H1 (cell line): ENCODE data around the gene SIK3.
"Not testable (repeated sequence)": the region's sequence is repeated elsewhere in the genome, so short reads cannot be mapped to it uniquely, and the experiment has no call there.

Experiments
- RFX5 ChIP-seq: IDR thresholded peaks from 2 replicates; pipeline ENCODE4 v1.6.1; 2011; ENCODE audit warnings: low read depth, low read length, improper control_type of control experiment, borderline replicate concordance
- TAF1 ChIP-seq: IDR thresholded peaks from 2 replicates; pipeline ENCODE4 v1.6.1; 2011; ENCODE audit warnings: mild to moderate bottlenecking, low read depth, low read length
- TCF12 ChIP-seq: IDR thresholded peaks from 2 replicates; pipeline ENCODE4 v1.6.1; 2011; ENCODE audit warnings: low read depth, mild to moderate bottlenecking, low read length
- TF ChIP-seq, protein P1 (sequence below), 3 experiments: IDR thresholded peaks; 1 replicate in 2 of 3; 2 replicates in 1 of 3; pipeline versions ENCODE4 v1.5.1 to v1.6.1; 2011; ENCODE audit warnings: low read length in 3 of 3, mild to moderate bottlenecking in 3 of 3, inconsistent platforms in 2 of 3, low read depth in 1 of 3, moderate library complexity in 1 of 3; ENCODE audit not compliant: insufficient read depth in 1 of 3; ENCODE audit errors: control extremely low read depth in 1 of 3

DNA sequence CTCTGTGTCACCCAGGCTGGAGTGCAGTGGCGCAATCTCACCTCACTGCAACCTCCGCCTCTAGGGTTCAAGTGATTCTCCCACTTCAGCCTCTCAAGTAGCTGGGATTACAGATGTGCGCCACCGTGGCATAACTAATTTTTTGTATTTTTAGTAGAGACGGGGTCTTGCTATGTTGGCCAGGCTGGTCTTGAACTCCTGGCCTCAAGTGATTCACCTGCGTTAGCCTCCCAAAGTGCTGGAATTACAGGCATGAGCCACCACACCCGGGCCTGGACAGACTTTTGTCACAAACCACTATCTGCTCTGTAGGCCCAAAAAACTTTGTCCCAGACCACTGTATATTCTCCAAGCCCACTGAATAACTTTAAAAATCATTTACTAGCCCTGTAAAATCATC, 74.5 kb downstream of the SIK3 start:
- TF ChIP-seq TAF1, TCF12, RFX5: not testable (repeated sequence)
- TF ChIP-seq, protein P1, sequence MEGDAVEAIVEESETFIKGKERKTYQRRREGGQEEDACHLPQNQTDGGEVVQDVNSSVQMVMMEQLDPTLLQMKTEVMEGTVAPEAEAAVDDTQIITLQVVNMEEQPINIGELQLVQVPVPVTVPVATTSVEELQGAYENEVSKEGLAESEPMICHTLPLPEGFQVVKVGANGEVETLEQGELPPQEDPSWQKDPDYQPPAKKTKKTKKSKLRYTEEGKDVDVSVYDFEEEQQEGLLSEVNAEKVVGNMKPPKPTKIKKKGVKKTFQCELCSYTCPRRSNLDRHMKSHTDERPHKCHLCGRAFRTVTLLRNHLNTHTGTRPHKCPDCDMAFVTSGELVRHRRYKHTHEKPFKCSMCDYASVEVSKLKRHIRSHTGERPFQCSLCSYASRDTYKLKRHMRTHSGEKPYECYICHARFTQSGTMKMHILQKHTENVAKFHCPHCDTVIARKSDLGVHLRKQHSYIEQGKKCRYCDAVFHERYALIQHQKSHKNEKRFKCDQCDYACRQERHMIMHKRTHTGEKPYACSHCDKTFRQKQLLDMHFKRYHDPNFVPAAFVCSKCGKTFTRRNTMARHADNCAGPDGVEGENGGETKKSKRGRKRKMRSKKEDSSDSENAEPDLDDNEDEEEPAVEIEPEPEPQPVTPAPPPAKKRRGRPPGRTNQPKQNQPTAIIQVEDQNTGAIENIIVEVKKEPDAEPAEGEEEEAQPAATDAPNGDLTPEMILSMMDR (IDR thresholded peaks at IDR 0.05; ENCODE audit: control extremely low read depth in 1 of 3, insufficient read depth in 1 of 3, low read depth in 1 of 3, low read length in 3 of 3), result not testable (repeated sequence)
